GM18858 (cell line): ENCODE results near the gene ZNF418.
"Not testable (repeated sequence)": the region's sequence is repeated elsewhere in the genome, so short reads cannot be mapped to it uniquely, and the experiment has no call there.

Experiments
- ATAC-seq: cut with Tn5 transposase; IDR thresholded peaks from one replicate; pipeline ENCODE4 v1.9.1; 2021; ENCODE audit not compliant: unreplicated experiment

ZNF418 gene

DNA sequence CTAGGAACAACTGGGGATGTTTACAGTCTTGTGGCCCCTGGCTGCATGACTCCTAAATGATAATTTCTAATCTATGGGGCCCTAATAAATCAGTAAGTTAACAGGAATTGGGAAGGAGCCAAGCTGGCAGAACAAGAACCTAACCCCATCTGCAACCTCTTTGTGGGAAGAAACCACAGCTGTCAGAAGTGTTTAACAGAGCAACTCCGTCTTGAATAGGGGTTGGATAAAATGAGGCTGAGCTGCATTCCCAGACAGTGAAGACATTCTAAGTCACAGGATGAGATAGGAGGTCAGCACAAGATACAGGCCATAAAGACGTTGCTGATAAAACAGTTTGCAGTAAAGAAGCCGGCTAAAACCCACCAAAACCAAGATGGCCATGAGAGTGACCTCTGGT, 44.5 kb downstream of the ZNF418 start:
- ATAC-seq: not testable (repeated sequence)

GRCh38 chr19:57888560-57889231, 46.5 kb downstream of the ZNF418 start, which contains the start of gene ZNF814:
ZNF814 (minus strand) TSS chr19:57889037; CDS start chr19:57888802, 235 bp downstream.
- no peak for ATAC-seq

DNA sequence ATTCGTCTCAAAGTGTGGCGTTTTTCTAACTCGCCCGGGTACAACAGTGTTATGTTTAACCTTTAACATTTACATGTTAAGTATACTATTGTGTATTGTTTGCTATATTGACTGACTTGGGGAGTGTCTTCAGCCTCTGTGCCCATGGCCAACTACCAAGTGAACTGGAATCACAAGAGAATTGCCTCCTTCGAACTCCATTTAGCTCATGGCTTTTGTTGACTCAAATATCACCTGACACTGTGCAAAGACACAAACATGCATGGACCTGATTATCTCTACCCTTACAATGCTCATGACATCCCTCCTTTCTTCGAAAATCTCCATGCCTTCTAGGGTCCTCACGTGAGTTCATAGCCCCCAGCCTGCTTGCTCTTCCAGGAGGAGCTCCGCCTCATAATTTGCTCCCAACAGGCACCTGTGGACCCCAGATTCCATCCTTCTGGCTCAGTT, 47.1 kb downstream of the ZNF418 start:
- no peak for ATAC-seq

DNA sequence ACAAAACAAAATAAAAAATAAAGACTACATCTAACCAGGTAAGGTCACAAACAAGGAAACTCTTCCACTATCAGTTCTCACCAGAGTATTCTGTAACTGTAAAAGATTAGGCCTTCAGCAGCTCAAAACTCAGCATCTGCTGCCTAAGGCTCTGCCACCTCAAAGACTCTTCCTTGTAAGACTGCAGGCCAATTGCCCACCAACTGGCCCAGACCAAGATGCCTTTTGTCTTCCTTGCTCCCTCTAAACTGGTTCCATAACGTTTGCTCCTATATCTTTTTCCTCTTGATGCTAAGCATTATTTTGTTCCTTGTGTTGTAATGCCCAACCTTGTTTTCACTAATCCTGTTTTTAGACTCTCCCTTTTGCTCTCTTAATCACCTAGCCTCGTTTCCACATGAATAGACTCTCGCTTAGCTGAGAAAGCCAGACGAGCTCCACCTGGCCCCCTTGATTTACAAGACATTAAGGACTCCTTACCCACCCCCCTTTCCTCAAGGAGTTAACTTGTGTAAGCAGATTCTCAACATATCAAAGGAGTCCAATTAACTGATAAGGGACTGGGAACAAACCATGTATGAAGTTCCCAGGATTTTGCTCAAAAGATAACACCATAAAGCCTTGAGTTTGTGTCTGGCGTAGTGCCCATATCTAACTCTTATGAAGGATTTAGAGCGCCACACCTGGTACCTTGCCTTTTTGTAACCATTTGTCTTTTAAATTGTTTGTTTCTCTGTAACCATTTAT, 47.8 kb downstream of the ZNF418 start:
- no peak for ATAC-seq

- ATAC-seq: no peak
Measured at GRCh38 chr19:57886046-57886445, 49.2 kb downstream of the ZNF418 start.

- not testable (repeated sequence) for ATAC-seq
Measured at GRCh38 chr19:57873883-57874799, 61.1 kb downstream of the ZNF418 start.

GRCh38 chr19:57872450-57872849, 62.8 kb downstream of the ZNF418 start:
- ATAC-seq: no peak
